H1 (cell line): ENCODE data around the gene ABHD16B. TPM values are rescaled to one million over a fixed set of nuclear protein-coding genes. Genes with fewer than 3 reads are reported as not detected.

Source experiments
- EGR1 ChIP-seq: IDR thresholded peaks from 2 replicates; pipeline ENCODE4 v1.6.1; 2011; ENCODE audit warnings: low read depth, low read length, borderline replicate concordance
- GABPA ChIP-seq: IDR thresholded peaks from 2 replicates; pipeline ENCODE4 v1.6.1; 2011; ENCODE audit warnings: mild to moderate bottlenecking, low read length, moderate library complexity, borderline replicate concordance; ENCODE audit not compliant: insufficient read depth
- JUN ChIP-seq: IDR thresholded peaks from 2 replicates; pipeline ENCODE4 v1.6.1; 2011; ENCODE audit warnings: low read depth, mild to moderate bottlenecking, improper control_type of control experiment, low read length
- polyA plus RNA-seq, 7 experiments: library from polyadenylated mRNA; depleted of rRNA in 3 of 7; stranded (reverse) in 5 of 7; unstranded in 2 of 7; fragments of >200 nt in 5 of 7; fragments of 200-250 nt in 2 of 7; gene quantifications; 1 replicate in 5 of 7; 2 replicates in 1 of 7; 4 replicates in 1 of 7; pipeline versions ENCODE4 v1.2.1 to v1.2.3, GENCODE V29; 2011 to 2013; ENCODE audit warnings: missing spikeins in 2 of 7, mixed read lengths in 2 of 7
- total RNA-seq: library from RNA; stranded (reverse); fragmentation: NEBNext Ultra II Directional; extraction: Animal tissue kit (Norgen Biotek cat#: 25700); gene quantifications from 2 replicates; pipeline ENCODE4 v1.2.1, GENCODE V29; 2021
- TF ChIP-seq, protein P1 (sequence below): fragments of 300-600 bp; sonication (generic); IDR thresholded peaks from 2 replicates; pipeline ENCODE4 v1.7.1; 2012; ENCODE audit warnings: low read length, moderate library complexity, mild to moderate bottlenecking, inconsistent platforms; ENCODE audit not compliant: insufficient replicate concordance

The ABHD16B gene
- total and polyA plus RNA-seq, 2 of the 8 experiments (the other 6 are each of a cell fraction or from before 2014, with no cell fraction given) = not detected

DNA sequence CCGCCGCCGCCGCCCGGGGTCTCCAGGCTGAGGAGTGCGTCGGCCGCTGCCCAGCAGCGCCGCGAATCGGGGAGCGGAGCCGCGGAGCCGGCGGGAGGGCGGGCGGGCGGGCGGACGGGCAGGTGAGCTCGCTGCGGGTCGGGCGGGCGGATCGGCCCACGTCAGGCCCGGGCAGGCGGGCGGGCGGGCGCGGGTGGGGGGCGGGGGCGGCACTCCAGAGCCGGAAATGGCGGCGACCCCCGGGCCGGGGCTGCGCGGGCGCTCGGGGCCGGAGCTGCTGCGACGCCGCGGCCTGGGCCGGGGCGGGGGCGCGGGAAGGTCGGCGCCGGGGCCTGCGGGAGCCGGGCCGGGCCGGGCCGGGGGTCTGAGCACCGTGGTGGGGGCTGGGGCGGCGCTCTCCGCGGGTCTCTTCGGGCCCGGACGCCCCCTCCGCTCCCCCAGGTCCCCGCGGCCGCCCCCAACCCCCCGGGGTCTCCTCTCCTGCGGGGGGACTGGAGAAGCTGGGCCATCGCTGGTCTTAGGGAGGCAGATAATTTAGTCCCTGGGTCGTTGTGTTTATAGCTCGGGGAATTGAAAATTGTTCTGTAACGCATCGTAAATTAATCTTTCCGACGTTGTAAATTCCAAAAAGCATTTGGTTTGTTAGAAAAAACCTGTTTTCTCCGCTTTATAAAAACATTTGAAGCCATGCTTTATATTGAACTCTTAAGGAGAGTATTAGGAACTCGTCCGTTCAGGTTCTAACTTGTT, 34.1 kb downstream of the ABHD16B start (continued):
- TF ChIP-seq, protein P1, sequence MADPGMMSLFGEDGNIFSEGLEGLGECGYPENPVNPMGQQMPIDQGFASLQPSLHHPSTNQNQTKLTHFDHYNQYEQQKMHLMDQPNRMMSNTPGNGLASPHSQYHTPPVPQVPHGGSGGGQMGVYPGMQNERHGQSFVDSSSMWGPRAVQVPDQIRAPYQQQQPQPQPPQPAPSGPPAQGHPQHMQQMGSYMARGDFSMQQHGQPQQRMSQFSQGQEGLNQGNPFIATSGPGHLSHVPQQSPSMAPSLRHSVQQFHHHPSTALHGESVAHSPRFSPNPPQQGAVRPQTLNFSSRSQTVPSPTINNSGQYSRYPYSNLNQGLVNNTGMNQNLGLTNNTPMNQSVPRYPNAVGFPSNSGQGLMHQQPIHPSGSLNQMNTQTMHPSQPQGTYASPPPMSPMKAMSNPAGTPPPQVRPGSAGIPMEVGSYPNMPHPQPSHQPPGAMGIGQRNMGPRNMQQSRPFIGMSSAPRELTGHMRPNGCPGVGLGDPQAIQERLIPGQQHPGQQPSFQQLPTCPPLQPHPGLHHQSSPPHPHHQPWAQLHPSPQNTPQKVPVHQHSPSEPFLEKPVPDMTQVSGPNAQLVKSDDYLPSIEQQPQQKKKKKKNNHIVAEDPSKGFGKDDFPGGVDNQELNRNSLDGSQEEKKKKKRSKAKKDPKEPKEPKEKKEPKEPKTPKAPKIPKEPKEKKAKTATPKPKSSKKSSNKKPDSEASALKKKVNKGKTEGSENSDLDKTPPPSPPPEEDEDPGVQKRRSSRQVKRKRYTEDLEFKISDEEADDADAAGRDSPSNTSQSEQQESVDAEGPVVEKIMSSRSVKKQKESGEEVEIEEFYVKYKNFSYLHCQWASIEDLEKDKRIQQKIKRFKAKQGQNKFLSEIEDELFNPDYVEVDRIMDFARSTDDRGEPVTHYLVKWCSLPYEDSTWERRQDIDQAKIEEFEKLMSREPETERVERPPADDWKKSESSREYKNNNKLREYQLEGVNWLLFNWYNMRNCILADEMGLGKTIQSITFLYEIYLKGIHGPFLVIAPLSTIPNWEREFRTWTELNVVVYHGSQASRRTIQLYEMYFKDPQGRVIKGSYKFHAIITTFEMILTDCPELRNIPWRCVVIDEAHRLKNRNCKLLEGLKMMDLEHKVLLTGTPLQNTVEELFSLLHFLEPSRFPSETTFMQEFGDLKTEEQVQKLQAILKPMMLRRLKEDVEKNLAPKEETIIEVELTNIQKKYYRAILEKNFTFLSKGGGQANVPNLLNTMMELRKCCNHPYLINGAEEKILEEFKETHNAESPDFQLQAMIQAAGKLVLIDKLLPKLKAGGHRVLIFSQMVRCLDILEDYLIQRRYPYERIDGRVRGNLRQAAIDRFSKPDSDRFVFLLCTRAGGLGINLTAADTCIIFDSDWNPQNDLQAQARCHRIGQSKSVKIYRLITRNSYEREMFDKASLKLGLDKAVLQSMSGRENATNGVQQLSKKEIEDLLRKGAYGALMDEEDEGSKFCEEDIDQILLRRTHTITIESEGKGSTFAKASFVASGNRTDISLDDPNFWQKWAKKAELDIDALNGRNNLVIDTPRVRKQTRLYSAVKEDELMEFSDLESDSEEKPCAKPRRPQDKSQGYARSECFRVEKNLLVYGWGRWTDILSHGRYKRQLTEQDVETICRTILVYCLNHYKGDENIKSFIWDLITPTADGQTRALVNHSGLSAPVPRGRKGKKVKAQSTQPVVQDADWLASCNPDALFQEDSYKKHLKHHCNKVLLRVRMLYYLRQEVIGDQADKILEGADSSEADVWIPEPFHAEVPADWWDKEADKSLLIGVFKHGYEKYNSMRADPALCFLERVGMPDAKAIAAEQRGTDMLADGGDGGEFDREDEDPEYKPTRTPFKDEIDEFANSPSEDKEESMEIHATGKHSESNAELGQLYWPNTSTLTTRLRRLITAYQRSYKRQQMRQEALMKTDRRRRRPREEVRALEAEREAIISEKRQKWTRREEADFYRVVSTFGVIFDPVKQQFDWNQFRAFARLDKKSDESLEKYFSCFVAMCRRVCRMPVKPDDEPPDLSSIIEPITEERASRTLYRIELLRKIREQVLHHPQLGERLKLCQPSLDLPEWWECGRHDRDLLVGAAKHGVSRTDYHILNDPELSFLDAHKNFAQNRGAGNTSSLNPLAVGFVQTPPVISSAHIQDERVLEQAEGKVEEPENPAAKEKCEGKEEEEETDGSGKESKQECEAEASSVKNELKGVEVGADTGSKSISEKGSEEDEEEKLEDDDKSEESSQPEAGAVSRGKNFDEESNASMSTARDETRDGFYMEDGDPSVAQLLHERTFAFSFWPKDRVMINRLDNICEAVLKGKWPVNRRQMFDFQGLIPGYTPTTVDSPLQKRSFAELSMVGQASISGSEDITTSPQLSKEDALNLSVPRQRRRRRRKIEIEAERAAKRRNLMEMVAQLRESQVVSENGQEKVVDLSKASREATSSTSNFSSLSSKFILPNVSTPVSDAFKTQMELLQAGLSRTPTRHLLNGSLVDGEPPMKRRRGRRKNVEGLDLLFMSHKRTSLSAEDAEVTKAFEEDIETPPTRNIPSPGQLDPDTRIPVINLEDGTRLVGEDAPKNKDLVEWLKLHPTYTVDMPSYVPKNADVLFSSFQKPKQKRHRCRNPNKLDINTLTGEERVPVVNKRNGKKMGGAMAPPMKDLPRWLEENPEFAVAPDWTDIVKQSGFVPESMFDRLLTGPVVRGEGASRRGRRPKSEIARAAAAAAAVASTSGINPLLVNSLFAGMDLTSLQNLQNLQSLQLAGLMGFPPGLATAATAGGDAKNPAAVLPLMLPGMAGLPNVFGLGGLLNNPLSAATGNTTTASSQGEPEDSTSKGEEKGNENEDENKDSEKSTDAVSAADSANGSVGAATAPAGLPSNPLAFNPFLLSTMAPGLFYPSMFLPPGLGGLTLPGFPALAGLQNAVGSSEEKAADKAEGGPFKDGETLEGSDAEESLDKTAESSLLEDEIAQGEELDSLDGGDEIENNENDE = no peak
- TF ChIP-seq GABPA = no peak
- no peak for TF ChIP-seq JUN
- no peak for TF ChIP-seq EGR1
